ENCODE data around the gene STK10. TPM values are rescaled to one million over a fixed set of nuclear protein-coding genes. Genes with fewer than 3 reads are reported as not detected.

STK10 gene
- total RNA-seq, 1 experiment from 2014 or later: 22.9 TPM

- TF ChIP-seq MAX (IDR thresholded peaks at IDR 0.05) (no peak), FOSL1 (IDR thresholded peaks at IDR 0.05; ENCODE audit: low read depth) (no peak), POLR2AphosphoS5 (IDR thresholded peaks at IDR 0.05; ENCODE audit: low read depth, low read length) (no peak), YY1 (IDR thresholded peaks at IDR 0.05; ENCODE audit: extremely low read depth, insufficient replicate concordance, low read depth, low read length) (no peak)
- no peaks in the 10 kb centered on the region for H3K27me3 ChIP-seq (ENCODE audit: insufficient read depth, low read length)
- no peaks in the 10 kb centered on the region for H3K9me2 ChIP-seq (ENCODE audit: insufficient read depth)
- H3K36me3 ChIP-seq (ENCODE audit: control insufficient read depth in 1 of 2, insufficient read depth in 2 of 2, low read length in 2 of 2): no peaks in the 10 kb centered on the region
- no peaks in the 10 kb centered on the region for H4K20me1 ChIP-seq (ENCODE audit: insufficient read depth)
- no peak overlapping the region for H3K4me3 ChIP-seq (replicated peaks in 1 of 2; ENCODE audit: low read depth in 1 of 2, low read length in 2 of 2)
- H3K79me2 ChIP-seq (ENCODE audit: insufficient read depth, low read length): no peaks in the 10 kb centered on the region
- no TSS peak for BruUV-seq (replicated peaks)
- H3K9ac ChIP-seq (ENCODE audit: low read length): no peak overlapping the region
- ATAC-seq (no peak), DNase-seq (ENCODE audit: low read depth, low spot score) (no peak)
- CTCF ChIA-PET: interaction anchor here (1.2 kb wide), 1 partner anchor 14 kb away, joined by 3 read pairs; no protein-coding TSS in a partner anchor
- POLR2A ChIA-PET: no interaction called here
- intact Hi-C loops (cut with micrococcal nuclease): no loop called here
- no peak overlapping the region for H3K27ac ChIP-seq (ENCODE audit: low read depth, low read length)
- H3K4me1 ChIP-seq (ENCODE audit: control insufficient read depth in 1 of 2, insufficient read depth in 2 of 2, low read length in 2 of 2): no peaks in the 10 kb centered on the region
- H3K9me3 ChIP-seq (ENCODE audit: control insufficient read depth in 1 of 2, insufficient read depth in 1 of 2, low read depth in 1 of 2, low read length in 2 of 2): no peaks in the 10 kb centered on the region
- RAD21 ChIA-PET (ENCODE audit: low non-redundant PET in 1 of 2, low total read pairs in 2 of 2, uncharacterized antibody in 2 of 2, unreplicated experiment in 2 of 2): no interaction called here
- H3K4me2 ChIP-seq (ENCODE audit: low read length): no peak overlapping the region
- no peak overlapping the region for H2AFZ ChIP-seq (ENCODE audit: low read depth, low read length, poor library complexity, severe bottlenecking)
These were observed 116.6 kb downstream of the STK10 start for GRCh38 chr5:172071309-172071875.

GRCh38 chr5:172065431-172066065 is 122.5 kb downstream of the STK10 start:
- ChIA-PET POLR2A (no interaction called here), RAD21 (ENCODE audit: low non-redundant PET in 1 of 2, low total read pairs in 2 of 2, uncharacterized antibody in 2 of 2, unreplicated experiment in 2 of 2) (no interaction called here), CTCF (no interaction called here)
- Histone ChIP-seq H3K4me1 (ENCODE audit: control insufficient read depth in 1 of 2, insufficient read depth in 2 of 2, low read length in 2 of 2) (no peaks in the 10 kb centered on the region), H3K9me2 (ENCODE audit: insufficient read depth) (no peaks in the 10 kb centered on the region), H3K79me2 (ENCODE audit: insufficient read depth, low read length) (no peaks in the 10 kb centered on the region), H2AFZ (ENCODE audit: low read depth, low read length, poor library complexity, severe bottlenecking) (no peak overlapping the region), H3K9me3 (ENCODE audit: control insufficient read depth in 1 of 2, insufficient read depth in 1 of 2, low read depth in 1 of 2, low read length in 2 of 2) (no peaks in the 10 kb centered on the region), H3K27me3 (ENCODE audit: insufficient read depth, low read length) (no peaks in the 10 kb centered on the region), H4K20me1 (ENCODE audit: insufficient read depth) (no peaks in the 10 kb centered on the region), H3K27ac (ENCODE audit: low read depth, low read length) (no peak overlapping the region), H3K36me3 (ENCODE audit: control insufficient read depth in 1 of 2, insufficient read depth in 2 of 2, low read length in 2 of 2) (peaks cover 0 to 5% of the 10 kb centered on the region in 2 experiments; a peak in 2 of 4 replicates), H3K4me2 (ENCODE audit: low read length) (no peak overlapping the region), H3K4me3 (replicated peaks in 1 of 2; ENCODE audit: low read depth in 1 of 2, low read length in 2 of 2) (no peak overlapping the region), H3K9ac (ENCODE audit: low read length) (no peak overlapping the region)
- TF ChIP-seq SIN3A (IDR thresholded peaks at IDR 0.05; ENCODE audit: low read depth) (no peak), FOSL1 (IDR thresholded peaks at IDR 0.05; ENCODE audit: low read depth) (no peak), ZFX (IDR thresholded peaks at IDR 0.05) (no peak), ATF3 (IDR thresholded peaks at IDR 0.05) (no peak), POLR2AphosphoS5 (IDR thresholded peaks at IDR 0.05; ENCODE audit: low read depth, low read length) (no peak), RAD21 (IDR thresholded peaks at IDR 0.05; ENCODE audit: low read depth) (no peak), EZH2phosphoT487 (IDR thresholded peaks at IDR 0.05; ENCODE audit: borderline replicate concordance) (no peak), MAX (IDR thresholded peaks at IDR 0.05) (no peak), EGR1 (IDR thresholded peaks at IDR 0.05; ENCODE audit: low read depth) (no peak), YY1 (IDR thresholded peaks at IDR 0.05; ENCODE audit: extremely low read depth, insufficient replicate concordance, low read depth, low read length) (no peak), TCF7L2 (IDR thresholded peaks at IDR 0.05; ENCODE audit: borderline replicate concordance, extremely low read depth, insufficient read depth, insufficient read length) (no peak), CBX3 (IDR thresholded peaks at IDR 0.05; ENCODE audit: low read depth) (no peak), CTCF (IDR thresholded peaks at IDR 0.05 in 2 of 3, conservative IDR thresholded peaks at IDR 0.05 in 1 of 3; ENCODE audit: borderline replicate concordance in 1 of 3, insufficient read depth in 1 of 3, low read depth in 2 of 3, low read length in 2 of 3) (no peak), POLR2A (IDR thresholded peaks at IDR 0.05; ENCODE audit: borderline replicate concordance, extremely low read depth, insufficient read depth, insufficient read length) (no peak), CEBPB (IDR thresholded peaks at IDR 0.05; ENCODE audit: low read depth) (no peak), EZH2 (IDR thresholded peaks at IDR 0.05) (no peak)
- intact Hi-C loops (cut with micrococcal nuclease): no loop called here
- BruUV-seq (replicated peaks): no TSS peak
- ATAC-seq (no peak), DNase-seq (ENCODE audit: low read depth, low spot score) (no peak)
